GM12872 (cell line): Measurements from ENCODE around the gene SLAMF1.

Experiments
- CTCF ChIP-seq: IDR thresholded peaks from 3 replicates; pipeline ENCODE4 v1.5.1; 2011; ENCODE audit warnings: low read depth, mild to moderate bottlenecking, low read length, moderate library complexity; ENCODE audit not compliant: insufficient read depth

The SLAMF1 gene

DNA sequence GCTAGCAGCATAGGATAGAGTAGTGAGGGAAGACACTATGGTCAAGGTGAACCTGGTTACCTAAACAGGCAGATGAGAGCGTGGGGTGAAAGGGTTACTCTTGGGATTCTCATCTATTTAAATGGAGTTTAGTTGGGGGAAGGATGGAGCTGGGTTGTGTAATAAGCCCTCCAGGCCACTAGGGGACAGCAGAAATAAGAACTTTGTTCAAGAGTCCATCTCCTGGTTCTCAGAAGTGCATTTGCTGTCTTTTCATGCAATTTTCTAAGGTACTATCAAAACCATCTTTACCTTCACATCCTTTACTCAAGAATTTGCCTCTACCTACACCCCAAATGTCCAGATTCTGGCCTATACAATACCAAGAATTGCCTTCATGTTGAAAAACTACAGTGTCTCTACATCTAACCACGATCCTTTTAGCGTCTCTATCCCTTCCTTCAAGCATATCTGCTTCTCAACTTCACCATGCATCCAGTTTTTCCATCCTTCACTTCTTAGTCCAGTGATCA, 28.0 kb downstream of the SLAMF1 start:
- TF ChIP-seq CTCF, result peak; percentile 92

- no peak for TF ChIP-seq CTCF
These were observed 28.5 kb downstream of the SLAMF1 start for GRCh38 chr1:160618327-160618726.

DNA sequence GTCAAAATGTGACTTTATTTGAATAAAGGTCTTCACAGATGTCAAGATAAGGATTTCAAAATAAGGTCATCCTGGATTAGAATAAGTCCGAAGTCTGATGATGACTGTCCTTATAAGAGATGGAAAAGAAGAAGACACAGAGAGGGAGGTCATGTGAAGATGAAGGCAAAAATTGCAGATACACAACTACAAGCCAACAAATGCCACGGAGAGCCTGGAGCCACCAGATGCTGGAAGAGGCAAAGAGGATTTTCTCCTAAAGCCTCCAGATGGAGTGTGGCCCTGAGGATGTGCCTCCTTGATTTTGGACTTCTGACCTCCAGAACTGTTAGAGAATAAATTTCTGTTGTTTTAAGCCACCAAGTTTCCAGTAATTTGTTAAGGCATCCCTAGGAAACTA, 31.2 kb downstream of the SLAMF1 start:
- no peak for TF ChIP-seq CTCF

DNA sequence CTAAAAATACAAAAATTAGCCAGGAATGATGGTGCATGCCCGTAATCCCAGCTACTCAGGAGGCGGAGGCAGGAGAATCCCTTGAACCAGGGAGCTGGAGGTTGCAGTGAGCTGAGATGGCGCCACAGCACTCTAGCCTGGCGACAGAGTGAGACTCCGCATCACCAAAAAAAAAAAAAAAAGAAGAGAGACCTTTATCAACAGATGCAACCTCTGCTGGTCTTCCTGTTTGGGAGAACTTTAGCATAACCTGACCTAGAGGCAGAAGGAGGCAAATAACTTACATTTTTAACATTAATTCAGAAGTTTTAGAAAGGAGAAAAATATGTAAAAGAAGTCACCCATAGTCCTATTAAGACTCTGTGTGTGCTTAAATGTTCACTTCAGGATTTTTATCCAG, 32.4 kb downstream of the SLAMF1 start:
- no peak for TF ChIP-seq CTCF

DNA sequence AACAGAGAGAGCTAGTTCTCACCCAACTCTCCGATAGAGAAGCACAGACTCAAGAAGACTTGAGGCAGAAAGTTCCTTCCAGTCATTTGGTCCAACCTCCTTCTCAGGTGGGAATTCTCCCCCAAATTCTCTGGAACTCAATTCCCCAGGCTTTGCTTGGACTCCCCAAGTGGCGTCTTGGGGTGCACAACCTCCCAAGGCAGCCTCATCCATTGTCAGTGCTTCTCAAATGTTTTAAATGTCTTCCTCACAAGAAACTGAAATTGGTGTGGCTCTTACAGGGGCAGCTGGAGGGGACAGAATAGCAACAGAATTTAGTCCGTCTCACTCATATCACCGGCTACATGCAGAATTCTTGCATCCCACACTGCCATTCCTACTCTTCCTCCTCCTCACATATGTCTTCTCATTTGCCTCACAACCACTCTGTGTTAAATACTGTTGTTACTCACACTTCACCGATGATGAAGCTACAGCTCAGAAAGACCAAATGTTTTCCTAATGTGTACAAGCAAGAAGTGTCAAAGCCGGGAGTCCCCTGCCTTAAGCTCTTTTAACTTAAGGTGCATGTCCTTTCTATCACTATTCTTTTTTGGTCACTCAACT, 34.1 kb downstream of the SLAMF1 start:
- TF ChIP-seq CTCF, result no peak

DNA sequence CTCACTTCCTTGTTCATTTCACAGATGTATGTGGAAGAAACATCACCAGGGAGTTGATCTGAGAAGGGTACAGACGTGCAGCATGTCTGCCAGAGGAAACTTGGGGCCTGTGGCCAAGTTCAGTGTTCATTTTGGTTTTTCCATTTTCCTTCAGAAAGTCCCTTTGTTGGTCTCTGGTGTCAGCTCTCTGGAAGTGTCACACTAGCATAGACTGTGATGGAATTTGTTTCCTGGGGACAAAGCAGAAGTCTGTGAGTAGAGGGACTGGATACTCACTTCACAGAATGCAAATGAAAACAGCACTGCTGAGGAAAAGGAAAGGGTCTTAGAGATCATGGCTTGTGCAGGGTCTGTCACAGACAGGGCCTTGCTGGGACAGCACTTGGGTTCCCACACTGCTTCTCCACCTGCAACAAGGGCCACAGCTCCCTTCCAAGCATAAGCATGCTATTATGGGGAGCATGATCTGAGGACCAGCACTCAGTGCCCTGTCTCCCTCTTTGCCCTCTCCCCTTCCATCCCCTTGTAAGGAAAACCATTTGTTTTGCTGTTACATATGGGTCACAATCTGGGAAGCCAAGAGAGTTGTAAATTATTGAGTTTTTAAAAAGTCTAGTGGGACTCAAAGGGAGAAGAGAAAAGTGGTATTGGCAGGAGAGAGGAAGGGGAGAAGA, 36.1 kb downstream of the SLAMF1 start:
- no peak for TF ChIP-seq CTCF

GRCh38 chr1:160608941-160609340, 37.9 kb downstream of the SLAMF1 start:
- no peak for TF ChIP-seq CTCF
